Parathyroid adenoma (tissue), 2 donors: ENCODE measurements around the gene ZNF414.

Experiments used
- H2AFZ ChIP-seq: fragments of 300-600 bp; sonication (generic); one replicate; pipeline ENCODE4 v1.7.0; 2017; ENCODE audit warnings: antibody characterized with exemption, mild to moderate bottlenecking
- H3K27ac ChIP-seq: fragments of 300-600 bp; sonication (generic); one replicate; pipeline ENCODE4 v1.7.0; 2017
- H3K27me3 ChIP-seq: fragments of 300-600 bp; sonication (generic); one replicate; pipeline ENCODE4 v1.7.0; 2017; ENCODE audit warnings: low read length; ENCODE audit not compliant: control insufficient read depth, insufficient read depth
- H3K36me3 ChIP-seq: fragments of 300-600 bp; sonication (generic); one replicate; pipeline ENCODE4 v1.7.0; 2017; ENCODE audit warnings: low read length; ENCODE audit not compliant: control insufficient read depth, insufficient read depth
- H3K4me1 ChIP-seq: fragments of 300-600 bp; sonication (generic); one replicate; pipeline ENCODE4 v1.7.0; 2017; ENCODE audit warnings: control low read depth
- H3K4me2 ChIP-seq: fragments of 300-600 bp; sonication (generic); one replicate; pipeline ENCODE4 v1.7.0; 2017; ENCODE audit warnings: low read length
- H3K4me3 ChIP-seq: fragments of 300-600 bp; sonication (generic); one replicate; pipeline ENCODE4 v1.7.0; 2017; ENCODE audit warnings: low read depth, low read length
- H3K79me2 ChIP-seq: fragments of 300-600 bp; sonication (generic); one replicate; pipeline ENCODE4 v1.7.0; 2017; ENCODE audit warnings: control low read depth
- H3K9ac ChIP-seq: fragments of 300-600 bp; sonication (generic); one replicate; pipeline ENCODE4 v1.7.0; 2017; ENCODE audit warnings: mild to moderate bottlenecking
- H3K9me3 ChIP-seq: fragments of 300-600 bp; sonication (generic); one replicate; pipeline ENCODE4 v1.7.0; 2017; ENCODE audit warnings: low read length; ENCODE audit not compliant: control insufficient read depth
- CTCF ChIP-seq: fragments of 300-600 bp; sonication (generic); IDR thresholded peaks from one replicate; pipeline ENCODE4 v1.7.0; 2017; ENCODE audit warnings: antibody characterized with exemption, mild to moderate bottlenecking
- donor health status: primary hyperparathyroidism.

The ZNF414 gene

DNA sequence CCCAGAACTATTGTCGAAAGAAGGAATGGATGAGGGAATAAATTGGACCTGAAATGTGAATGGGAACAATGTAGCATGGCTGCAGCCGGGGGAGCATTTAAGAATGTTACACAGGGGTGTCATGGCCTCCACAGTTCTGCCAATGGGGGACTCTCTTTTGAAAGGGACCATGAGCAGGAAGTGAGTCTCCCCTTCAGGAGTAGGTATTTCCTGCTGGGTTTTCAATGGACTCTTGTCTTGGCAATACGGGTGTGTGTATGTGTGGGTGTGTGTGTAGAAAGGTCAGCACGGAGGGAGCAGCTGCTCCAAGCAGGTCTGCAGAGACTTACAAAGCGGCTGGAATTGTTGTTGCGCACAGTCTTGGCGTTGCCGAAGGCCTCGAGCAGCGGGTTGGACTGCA lies 38.8 kb upstream of the ZNF414 start:
- H3K9me3 ChIP-seq: no peaks in the 10 kb centered on the region
- H3K79me2 ChIP-seq: no peaks in the 10 kb centered on the region
- H3K9ac ChIP-seq: no peak overlapping the region
- no peaks in the 10 kb centered on the region for H3K36me3 ChIP-seq
- H3K27ac ChIP-seq: no peak overlapping the region
- no peaks in the 10 kb centered on the region for H3K27me3 ChIP-seq
- no peak for TF ChIP-seq CTCF
- no peak overlapping the region for H2AFZ ChIP-seq
- H3K4me3 ChIP-seq: no peak overlapping the region
- H3K4me1 ChIP-seq: no peaks in the 10 kb centered on the region
- H3K4me2 ChIP-seq: no peak overlapping the region

DNA sequence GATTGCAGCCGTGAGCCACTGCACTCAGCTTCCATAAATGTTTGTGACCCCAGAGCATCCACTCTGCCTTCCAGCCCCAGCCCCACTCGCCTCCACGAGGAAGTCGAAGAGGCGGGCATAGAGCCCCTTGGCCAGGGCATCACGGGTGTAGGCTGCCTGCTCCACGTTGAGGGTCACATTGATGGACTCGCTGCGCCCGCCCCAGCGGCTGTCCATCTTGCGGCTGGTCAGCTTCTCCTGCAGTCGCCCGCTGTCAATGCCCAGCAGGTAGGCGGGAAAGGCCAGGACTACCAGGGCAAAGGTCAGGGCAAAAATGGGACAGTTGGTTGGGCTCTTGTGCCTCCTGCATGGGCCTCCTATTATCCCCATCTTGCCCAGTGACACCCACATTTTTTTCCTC lies 36.1 kb upstream of the ZNF414 start:
- H3K9me3 ChIP-seq: no peaks in the 10 kb centered on the region
- TF ChIP-seq CTCF: no peak
- no peak overlapping the region for H2AFZ ChIP-seq
- no peak overlapping the region for H3K9ac ChIP-seq
- H3K27ac ChIP-seq: no peak overlapping the region
- no peak overlapping the region for H3K4me3 ChIP-seq
- H3K79me2 ChIP-seq: no peaks in the 10 kb centered on the region
- H3K36me3 ChIP-seq: no peaks in the 10 kb centered on the region
- H3K4me2 ChIP-seq: no peak overlapping the region
- no peaks in the 10 kb centered on the region for H3K27me3 ChIP-seq
- no peaks in the 10 kb centered on the region for H3K4me1 ChIP-seq

DNA sequence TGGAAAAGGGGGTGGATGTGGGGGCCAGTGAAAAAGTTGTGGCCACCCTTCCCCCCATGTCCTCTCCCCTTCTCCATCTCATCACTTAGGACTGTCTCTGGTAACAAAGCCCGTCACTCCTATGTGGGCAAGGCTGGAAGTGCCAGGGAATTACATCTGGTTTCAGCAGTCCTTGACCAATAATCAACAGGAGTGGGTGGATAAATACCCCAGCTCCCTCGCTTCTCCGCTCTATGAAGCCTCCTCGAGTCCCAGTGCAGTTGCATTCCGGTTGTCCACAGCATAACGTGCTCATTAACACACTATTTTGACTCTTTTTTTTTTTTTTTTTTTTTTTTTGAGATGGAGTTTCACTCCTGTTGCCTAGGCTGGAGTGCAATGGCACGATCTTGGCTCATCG lies 31.8 kb upstream of the ZNF414 start:
- no peaks in the 10 kb centered on the region for H3K36me3 ChIP-seq
- no peak for TF ChIP-seq CTCF

GRCh38 chr19:8544168-8544567 lies 30.2 kb upstream of the ZNF414 start:
- no peaks in the 10 kb centered on the region for H3K4me1 ChIP-seq
- H3K27me3 ChIP-seq: no peaks in the 10 kb centered on the region
- no peaks in the 10 kb centered on the region for H3K36me3 ChIP-seq
- H3K9me3 ChIP-seq: no peaks in the 10 kb centered on the region
- no peaks in the 10 kb centered on the region for H3K79me2 ChIP-seq
- H3K27ac ChIP-seq: no peak overlapping the region
- no peak overlapping the region for H2AFZ ChIP-seq
- no peak overlapping the region for H3K4me2 ChIP-seq
- H3K9ac ChIP-seq: no peak overlapping the region
- no peak overlapping the region for H3K4me3 ChIP-seq
- no peak for TF ChIP-seq CTCF

More for the DNA sequence above, 31.8 kb upstream of the ZNF414 start:
- Histone ChIP-seq H2AFZ (no peak overlapping the region), H3K4me2 (no peak overlapping the region), H3K4me3 (no peak overlapping the region), H3K79me2 (no peaks in the 10 kb centered on the region), H3K9me3 (no peaks in the 10 kb centered on the region), H3K9ac (no peak overlapping the region), H3K27me3 (no peaks in the 10 kb centered on the region), H3K4me1 (no peaks in the 10 kb centered on the region), H3K27ac (no peak overlapping the region)

DNA sequence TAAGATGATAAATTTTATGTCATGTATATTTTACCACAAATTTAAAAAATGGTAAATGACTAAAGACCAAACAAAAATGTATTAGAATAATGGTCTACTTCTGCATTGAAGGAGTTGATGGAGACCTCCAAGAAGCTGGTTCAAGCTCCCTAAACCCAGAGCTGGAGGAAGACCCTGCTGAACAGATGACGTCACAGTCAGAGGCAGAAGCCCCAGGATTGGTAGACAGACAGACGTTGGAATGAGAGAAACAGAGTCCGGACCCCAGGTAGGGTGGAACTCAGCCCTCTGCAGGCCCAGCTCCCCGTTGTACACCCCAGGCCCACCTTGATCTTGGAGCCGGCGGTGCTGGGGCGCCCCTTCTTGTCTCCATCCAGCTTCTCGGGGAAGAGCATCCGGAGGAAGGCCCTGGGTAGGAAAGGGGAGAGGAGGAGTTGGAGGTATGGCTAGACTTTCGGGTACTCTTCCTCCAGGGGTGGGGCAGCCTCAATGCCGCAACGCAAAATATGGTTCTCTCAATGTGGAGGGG lies 25.7 kb upstream of the ZNF414 start:
- Histone ChIP-seq H3K27ac (no peak overlapping the region), H3K4me2 (no peak overlapping the region), H3K36me3 (no peaks in the 10 kb centered on the region), H3K27me3 (no peaks in the 10 kb centered on the region), H3K9me3 (no peaks in the 10 kb centered on the region), H2AFZ (no peak overlapping the region), H3K4me3 (no peak overlapping the region), H3K9ac (no peak overlapping the region), H3K4me1 (no peaks in the 10 kb centered on the region), H3K79me2 (no peaks in the 10 kb centered on the region)
- no peak for TF ChIP-seq CTCF
